Measurements from ENCODE around the gene ACOT13.

GRCh38 chr6:24649691-24650090 lies 17.2 kb upstream of the ACOT13 start:
- TF ChIP-seq MAX (IDR thresholded peaks at IDR 0.05; ENCODE audit: low read depth, low read length) (no peak), CTCF (IDR thresholded peaks at IDR 0.05; ENCODE audit: low read depth, low read length) (no peak), POLR2A (IDR thresholded peaks at IDR 0.05; ENCODE audit: extremely low read depth, insufficient read length) (no peak)

All from NB4 (cell line).